Smooth muscle cell of the brain vasculature (primary cell): Measurements from ENCODE around the gene ERC2.
"Not testable (repeated sequence)": the region's sequence is repeated elsewhere in the genome, so short reads cannot be mapped to it uniquely, and the experiment has no call there.

Source experiments
- DNase-seq: peaks from one replicate; pipeline ENCODE4 v3.0.0-alpha.2; 2012; ENCODE audit warnings: low read depth, low spot score

Gene ERC2

GRCh38 chr3:56066405-56066804 lies 401.9 kb downstream of the ERC2 start:
- DNase-seq: not testable (repeated sequence)

- no peak for DNase-seq
These were observed 403.6 kb downstream of the ERC2 start for GRCh38 chr3:56064684-56065083.

GRCh38 chr3:56061279-56061626 lies 407.0 kb downstream of the ERC2 start:
- no peak for DNase-seq

- DNase-seq: no peak
These were observed 407.6 kb downstream of the ERC2 start for GRCh38 chr3:56060521-56061278.

GRCh38 chr3:56059731-56060130 lies 408.5 kb downstream of the ERC2 start:
- DNase-seq: no peak

- no peak for DNase-seq
These were observed 412.3 kb downstream of the ERC2 start for GRCh38 chr3:56055951-56056350.

GRCh38 chr3:56055546-56055945 lies 412.7 kb downstream of the ERC2 start:
- DNase-seq: no peak

GRCh38 chr3:56054844-56055243 lies 413.4 kb downstream of the ERC2 start:
- DNase-seq: no peak

- DNase-seq: no peak
These were observed 414.5 kb downstream of the ERC2 start for GRCh38 chr3:56053727-56054126.

GRCh38 chr3:56052188-56052587 lies 416.1 kb downstream of the ERC2 start:
- no peak for DNase-seq

GRCh38 chr3:56051052-56051451 lies 417.2 kb downstream of the ERC2 start:
- DNase-seq: no peak

- no peak for DNase-seq
These were observed 419.3 kb downstream of the ERC2 start for GRCh38 chr3:56048946-56049345.

GRCh38 chr3:56048331-56048730 lies 419.9 kb downstream of the ERC2 start:
- DNase-seq: no peak

- no peak for DNase-seq
These were observed 425.8 kb downstream of the ERC2 start for GRCh38 chr3:56042326-56042951.

GRCh38 chr3:56025326-56025725 lies 442.9 kb downstream of the ERC2 start:
- DNase-seq: no peak

- DNase-seq: no peak
These were observed 444.7 kb downstream of the ERC2 start for GRCh38 chr3:56023546-56023945.

- no peak for DNase-seq
These were observed 445.6 kb downstream of the ERC2 start for GRCh38 chr3:56022619-56023018.

- DNase-seq: no peak
These were observed 448.6 kb downstream of the ERC2 start for GRCh38 chr3:56019490-56020146.

- not testable (repeated sequence) for DNase-seq
These were observed 452.9 kb downstream of the ERC2 start for GRCh38 chr3:56015374-56015773.

- DNase-seq: no peak
These were observed 455.5 kb downstream of the ERC2 start for GRCh38 chr3:56012721-56013120.

GRCh38 chr3:56005196-56005805 lies 463.0 kb downstream of the ERC2 start:
- DNase-seq: no peak

- DNase-seq: peak; percentile 24
These were observed 465.1 kb downstream of the ERC2 start for GRCh38 chr3:56003129-56003528.

- no peak for DNase-seq
These were observed 466.3 kb downstream of the ERC2 start for GRCh38 chr3:56001991-56002390.
